K562 (cell line): ENCODE measurements around the gene LTBP1. TPM values are rescaled to one million over a fixed set of nuclear protein-coding genes. Genes with fewer than 3 reads are reported as not detected.

ENCODE experiments used
- ATAC-seq: fragments of 200-7000 bp; cut with Tn5 transposase; 3 replicates; pipeline ENCODE4 v1.9.1; 2020; ENCODE audit warnings: moderate library complexity
- BruUV-seq: library from RNA; stranded (reverse); fragments of 400-500 nt; replicated peaks from 2 replicates; lab custom pipeline; 2021; lab: Mats Ljungman, UMichigan
- CTCF ChIA-PET: fragments of 300-600 bp; formaldehyde crosslinking; extraction: SDS; loops from one replicate; lab custom pipeline; 2021; ENCODE audit warnings: low intra/inter-chr PET ratio; lab: Yijun Ruan, JAX
- POLR2A ChIA-PET: fragments of 300-600, 350-650 bp; sonication (Branson Sonifier 250); formaldehyde crosslinking; extraction: SDS; loops from one replicate; lab custom pipeline; 2021; ENCODE audit warnings: antibody characterized with exemption, inconsistent platforms; lab: Yijun Ruan, JAX
- DNase-seq, 4 experiments: peaks; one replicate each; pipeline versions ENCODE4 v3.0.0 to v3.0.0-alpha.2; 2011 to 2018; ENCODE audit warnings: low spot score in 3 of 4, mixed read lengths in 3 of 4; ENCODE audit errors: extremely low read depth in 1 of 4
- FAIRE-seq: peaks from 2 replicates; lab custom pipeline; 2011; peaks lifted over from hg19 to GRCh38; lab: Jason Lieb, UNC
- H2AFZ ChIP-seq: 2 replicates; pipeline ENCODE4 v1.6.0; 2011; ENCODE audit warnings: low read depth, low read length, control low read depth, inconsistent platforms
- H3K27ac ChIP-seq: fragments of 200-600 bp; 3 replicates; pipeline ENCODE4 v1.8.0; 2011; ENCODE audit warnings: low read depth, mild to moderate bottlenecking, control low read depth, inconsistent platforms, low read length, moderate library complexity, mixed read lengths; ENCODE audit errors: extremely low read depth
- H3K27me3 ChIP-seq, 2 experiments: fragments of 300-600 bp in 1 of 2; 2 replicates in 1 of 2; 3 replicates in 1 of 2; pipeline versions ENCODE4 v1.6.0 to v1.8.0; 2011; ENCODE audit warnings: inconsistent platforms in 2 of 2, low read length in 2 of 2, mild to moderate bottlenecking in 1 of 2, mixed read lengths in 1 of 2, moderate library complexity in 1 of 2; ENCODE audit not compliant: control insufficient read depth in 2 of 2, insufficient read depth in 2 of 2
- H3K36me3 ChIP-seq: fragments of 300-600 bp; 3 replicates; pipeline ENCODE4 v1.8.0; 2011; ENCODE audit warnings: mild to moderate bottlenecking, low read length, inconsistent platforms; ENCODE audit not compliant: control insufficient read depth, insufficient read depth
- H3K4me1 ChIP-seq, 2 experiments: fragments of 200-600 bp in 1 of 2; replicated peaks in 1 of 2; 2 replicates in 1 of 2; 3 replicates in 1 of 2; pipeline versions ENCODE4 v1.5.1 to v1.8.0; 2011; ENCODE audit warnings: inconsistent platforms in 2 of 2, low read length in 2 of 2, mild to moderate bottlenecking in 1 of 2, mixed read lengths in 1 of 2, moderate library complexity in 1 of 2; ENCODE audit not compliant: control insufficient read depth in 2 of 2, insufficient read depth in 2 of 2
- H3K4me2 ChIP-seq: 2 replicates; pipeline ENCODE4 v1.6.1; 2011; ENCODE audit warnings: low read length, control low read depth, inconsistent platforms, mixed read lengths; ENCODE audit not compliant: insufficient read depth
- H3K4me3 ChIP-seq: fragments of 200-600 bp; sonication (generic), shearing (Covaris generic); 2 replicates; pipeline ENCODE4 v1.5.1; 2016; ENCODE audit warnings: control low read depth, inconsistent platforms
- H3K79me2 ChIP-seq: fragments of 200-600 bp; 3 replicates; pipeline ENCODE4 v1.8.0; 2011; ENCODE audit warnings: low read length, inconsistent platforms; ENCODE audit not compliant: control insufficient read depth, insufficient read depth
- H3K9ac ChIP-seq, 2 experiments: 2 replicates each; pipeline versions ENCODE4 v1.6.0 to v1.6.1; 2011; ENCODE audit warnings: low read depth in 2 of 2, low read length in 2 of 2, control low read depth in 1 of 2, inconsistent platforms in 1 of 2, mild to moderate bottlenecking in 1 of 2, mixed read lengths in 1 of 2; ENCODE audit not compliant: insufficient read depth in 1 of 2
- H3K9me1 ChIP-seq: one replicate; pipeline ENCODE4 v1.6.0; 2011; ENCODE audit warnings: inconsistent platforms, mild to moderate bottlenecking, low read length, moderate library complexity; ENCODE audit not compliant: control insufficient read depth, insufficient read depth
- H3K9me3 ChIP-seq: replicated peaks from 2 replicates; pipeline ENCODE4 v1.5.1; 2011; ENCODE audit warnings: low read depth, low read length, inconsistent platforms; ENCODE audit not compliant: control insufficient read depth, insufficient read depth
- H4K20me1 ChIP-seq: replicated peaks from 2 replicates; pipeline ENCODE4 v1.6.1; 2011; ENCODE audit warnings: low read length, inconsistent platforms, mixed read lengths; ENCODE audit not compliant: control insufficient read depth, insufficient read depth
- CAMTA2 ChIP-seq: fragments of 250-450 bp; sonication (Bioruptor Pico); conservative IDR thresholded peaks from 2 replicates; pipeline ENCODE4 v1.5.1; 2022
- IFI16 ChIP-seq: fragments of 250-450 bp; sonication (Bioruptor Pico); IDR thresholded peaks from 2 replicates; pipeline ENCODE4 v2.1.2; 2022; ENCODE audit warnings: mild to moderate bottlenecking, inconsistent platforms
- IRF9 ChIP-seq: fragments of 450-650 bp; IDR thresholded peaks from 2 replicates; pipeline ENCODE4 v1.6.1; 2016; ENCODE audit warnings: missing biosample characterization, missing genetic modification characterization
- KAT2B ChIP-seq: IDR thresholded peaks from one replicate; pipeline ENCODE4 v1.6.1; 2012; ENCODE audit warnings: low read depth, mild to moderate bottlenecking, control low read depth, inconsistent platforms, low read length, moderate library complexity
- KLF6 ChIP-seq: fragments of 250-450 bp; sonication (Bioruptor Pico); IDR thresholded peaks from 2 replicates; pipeline ENCODE4 v1.4.0; 2020; ENCODE audit warnings: mild to moderate bottlenecking, moderate library complexity, borderline replicate concordance
- LEF1 ChIP-seq: fragments of 450-650 bp; IDR thresholded peaks from 2 replicates; pipeline ENCODE4 v1.6.1; 2016; ENCODE audit warnings: mild to moderate bottlenecking
- MGA ChIP-seq: fragments of 450-650 bp; IDR thresholded peaks from 2 replicates; pipeline ENCODE4 v1.6.1; 2016; ENCODE audit warnings: mild to moderate bottlenecking, moderate library complexity
- NBN ChIP-seq: fragments of 450-650 bp; IDR thresholded peaks from 2 replicates; pipeline ENCODE4 v1.6.1; 2016; ENCODE audit warnings: low read depth, mild to moderate bottlenecking
- XRCC4 ChIP-seq: IDR thresholded peaks from one replicate; pipeline ENCODE4 v1.6.1; 2011; ENCODE audit not compliant: insufficient read depth, insufficient read length; ENCODE audit errors: extremely low read depth
- ZC3H4 ChIP-seq: sonication (generic); formaldehyde crosslinking; IDR thresholded peaks from 2 replicates; pipeline ENCODE4 v1.9.0; 2021; ENCODE audit warnings: missing genetic modification reagents, borderline replicate concordance
- ZNF140 ChIP-seq: fragments of 250-450 bp; sonication (Bioruptor Pico); IDR thresholded peaks from 2 replicates; pipeline ENCODE4 v1.8.0; 2021; ENCODE audit warnings: moderate library complexity, mild to moderate bottlenecking, inconsistent platforms
- ZNF316 ChIP-seq: fragments of 450-650 bp; IDR thresholded peaks from 2 replicates; pipeline ENCODE4 v1.6.1; 2016
- WGBS: fragments of 100-300 bp; shearing (Covaris generic); methylation state at CpG from one replicate; pipeline ENCODE4 v1.1.6; 2016; ENCODE audit warnings: low coverage, mixed read lengths; ENCODE audit not compliant: insufficient coverage; ENCODE audit errors: missing lambda C conversion rate; 5-methylcytosine and 5-hydroxymethylcytosine counted together
- in situ Hi-C: fragments of 300-500 bp; cut with MboI; formaldehyde crosslinking; loops from 4 replicates; pipeline ENCODE4 v1.15.0; 2018; ENCODE audit warnings: inconsistent platforms, mixed read lengths
- intact Hi-C: fragments of 100-400 bp; cut with micrococcal nuclease; formaldehyde crosslinking; loops from 2 replicates; pipeline ENCODE4 v1.14.2; 2022
- polyA plus RNA-seq, 8 experiments: library from polyadenylated mRNA; depleted of rRNA in 4 of 8; stranded (reverse) in 5 of 8; unstranded in 3 of 8; fragments of >200 nt; fragmentation: Nextera tagmentation in 2 of 8; fragmentation: Illumina TruSeq in 1 of 8; extraction: Ambion mirVana in 2 of 8; extraction: Trizol in 1 of 8; gene quantifications; 2 replicates each; pipeline versions ENCODE4 v1.2.1 to v1.2.3, GENCODE V29; 2011 to 2014; ENCODE audit warnings: inconsistent platforms in 1 of 8, missing spikeins in 1 of 8
- total RNA-seq, 7 experiments: library from RNA; depleted of rRNA in 6 of 7; stranded (reverse); fragments of >200 nt in 6 of 7; fragmentation: Illumina TruSeq in 2 of 7; extraction: Trizol in 2 of 7; gene quantifications; 2 replicates each; pipeline versions ENCODE4 v1.2.1 to v1.2.3, GENCODE V29; 2011 to 2021; ENCODE audit warnings: low replicate concordance in 1 of 7

LTBP1 gene
- total and polyA plus RNA-seq, 9 of the 15 experiments (the other 6 are each of a cell fraction or from before 2014, with no cell fraction given) = 3.6 to 16.4 (median 8.5) TPM

GRCh38 chr2:33142810-33143209 is 196.1 kb downstream of the LTBP1 start:
- ChIA-PET CTCF (no interaction called here), POLR2A (interaction anchor here (1.4 kb wide), 1 partner anchor 10 kb away, joined by 3 read pairs; no protein-coding TSS in a partner anchor)
- ATAC-seq (no peak), DNase-seq (no peak), FAIRE-seq (no peak)
- intact Hi-C loops = no loop called here
- H3K4me2 ChIP-seq = no peak overlapping the region
- H3K79me2 ChIP-seq = no peaks in the 10 kb centered on the region
- no peaks in the 10 kb centered on the region for H4K20me1 ChIP-seq
- H3K9ac ChIP-seq = no peak overlapping the region
- H2AFZ ChIP-seq = no peak overlapping the region
- BruUV-seq = no TSS peak
- in situ Hi-C loops = no loop called here
- H3K36me3 ChIP-seq = no peaks in the 10 kb centered on the region; the same call in 2 of the 3 replicates
- no peaks in the 10 kb centered on the region for H3K27me3 ChIP-seq
- H3K4me3 ChIP-seq = no peak overlapping the region
- H3K9me1 ChIP-seq = no peaks in the 10 kb centered on the region
- 50% methylated on average over 4 of the region's 4 CpGs for WGBS
- H3K27ac ChIP-seq = no peak overlapping the region
- H3K9me3 ChIP-seq = no peaks in the 10 kb centered on the region
- H3K4me1 ChIP-seq = peaks cover 0 to 6% of the 10 kb centered on the region in 2 experiments; a peak in 2 of 5 replicates
- TF ChIP-seq MGA (no peak), ZNF140 (CRISPR knock-in tag) (no peak), NBN (no peak), ZNF316 (no peak), KAT2B (no peak), LEF1 (no peak), IFI16 (CRISPR knock-in tag) (no peak), IRF9 (tag) (no peak), KLF6 (CRISPR knock-in tag) (no peak), CAMTA2 (CRISPR knock-in tag) (no peak), ZC3H4 (CRISPR knock-in tag) (no peak), XRCC4 (no peak)
